GM18861 (cell line): ENCODE measurements around the gene STK24.
A peak's percentile ranks its signal among the peaks of the same experiment; 100 is the strongest.

Experiments used
- ATAC-seq: cut with Tn5 transposase; IDR thresholded peaks from one replicate; pipeline ENCODE4 v1.9.1; 2021; ENCODE audit not compliant: unreplicated experiment

Gene STK24

DNA sequence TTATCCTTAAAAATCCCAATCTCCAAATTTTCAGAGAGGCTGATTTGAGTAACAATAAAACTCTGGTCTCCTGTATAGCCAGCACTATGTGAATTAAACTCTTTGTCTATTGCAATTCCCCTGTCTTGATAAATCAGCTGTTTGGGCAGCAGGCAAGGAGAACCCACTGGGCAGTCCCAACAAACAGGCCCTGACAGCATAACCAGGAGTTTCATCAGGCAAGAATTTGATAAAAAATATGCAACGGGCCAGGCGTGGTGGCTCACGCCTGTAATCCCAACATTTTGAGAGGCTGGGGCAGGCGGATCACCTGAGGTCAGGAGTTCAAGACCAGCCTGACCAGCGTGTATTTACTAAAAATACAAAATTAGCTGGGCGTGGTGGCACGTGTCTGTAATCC, 42.1 kb downstream of the STK24 start:
- ATAC-seq: no peak

DNA sequence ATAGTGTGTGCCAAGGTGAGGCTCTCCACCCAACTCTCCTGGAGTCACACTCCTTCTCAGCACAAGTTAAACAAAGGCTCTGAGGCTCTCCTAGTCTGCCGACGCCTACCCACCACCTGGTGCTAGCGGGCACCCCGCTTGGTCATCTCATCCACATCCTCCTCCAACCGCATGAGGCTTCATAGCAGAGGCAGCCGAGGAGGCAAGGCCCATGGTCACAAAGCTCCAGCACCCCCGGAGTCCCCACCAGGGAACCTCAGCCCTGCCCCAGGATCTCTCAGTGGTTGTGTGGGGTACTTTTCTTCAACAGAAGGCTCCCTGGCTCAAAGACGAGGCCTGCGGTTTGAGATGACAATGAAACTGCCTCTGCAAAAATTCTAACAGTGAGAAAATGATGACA, 43.0 kb downstream of the STK24 start:
- ATAC-seq: no peak

DNA sequence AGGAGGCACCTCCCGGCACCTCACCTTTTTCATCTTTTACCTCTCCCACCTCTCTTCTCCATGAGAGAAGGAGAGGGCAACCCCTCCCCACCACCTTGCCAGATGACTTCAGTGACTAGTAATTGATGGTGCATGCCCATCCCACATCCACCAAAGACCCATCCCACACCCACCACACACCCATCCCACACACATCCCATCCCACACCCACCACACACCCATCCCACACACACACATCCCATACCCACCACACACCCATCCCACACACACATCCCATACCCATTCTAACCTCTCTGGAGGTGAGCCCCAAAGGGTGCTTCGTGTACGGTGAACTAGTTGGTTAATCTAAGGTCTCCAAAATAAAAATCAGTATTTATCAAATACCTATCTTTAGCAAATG, 44.7 kb downstream of the STK24 start:
- ATAC-seq: no peak

DNA sequence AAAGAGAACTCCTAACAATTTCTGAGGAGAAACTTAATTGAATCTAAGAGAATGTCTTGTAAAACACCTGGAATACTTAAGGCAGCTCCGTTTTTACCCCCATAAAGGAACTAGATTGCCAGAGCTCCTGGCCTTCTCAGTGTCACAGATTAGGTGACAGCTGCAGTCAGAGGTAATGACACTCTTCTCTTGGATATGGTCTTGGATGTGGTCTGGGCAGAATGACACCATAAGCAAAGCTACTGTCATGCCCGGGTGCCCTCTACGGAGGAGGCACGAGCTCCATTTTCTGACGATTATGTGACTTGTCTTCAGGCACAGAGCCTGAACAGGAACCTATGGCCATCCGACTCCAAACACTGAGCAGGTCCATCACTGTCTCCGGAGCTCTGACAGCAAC, 46.7 kb downstream of the STK24 start:
- ATAC-seq: no peak

DNA sequence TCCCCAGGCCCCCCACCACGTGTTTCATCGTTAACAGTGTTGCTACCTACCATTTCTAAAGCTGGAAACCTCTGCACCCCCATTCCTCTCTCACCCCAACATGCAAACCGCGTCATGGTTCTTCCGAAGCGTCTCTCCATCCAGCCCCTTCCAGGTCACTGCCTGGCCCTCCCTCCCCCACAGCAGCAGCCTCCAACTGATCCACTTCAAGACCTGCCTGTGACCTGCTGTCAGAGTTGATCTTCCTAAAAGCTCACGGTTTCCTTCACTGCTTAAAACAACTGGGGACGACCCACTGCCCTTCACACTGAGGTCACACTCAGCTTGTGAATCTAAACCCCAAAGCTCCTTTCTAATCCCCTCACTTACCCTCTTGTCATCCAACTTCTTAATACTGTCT, 47.7 kb downstream of the STK24 start:
- no peak for ATAC-seq

DNA sequence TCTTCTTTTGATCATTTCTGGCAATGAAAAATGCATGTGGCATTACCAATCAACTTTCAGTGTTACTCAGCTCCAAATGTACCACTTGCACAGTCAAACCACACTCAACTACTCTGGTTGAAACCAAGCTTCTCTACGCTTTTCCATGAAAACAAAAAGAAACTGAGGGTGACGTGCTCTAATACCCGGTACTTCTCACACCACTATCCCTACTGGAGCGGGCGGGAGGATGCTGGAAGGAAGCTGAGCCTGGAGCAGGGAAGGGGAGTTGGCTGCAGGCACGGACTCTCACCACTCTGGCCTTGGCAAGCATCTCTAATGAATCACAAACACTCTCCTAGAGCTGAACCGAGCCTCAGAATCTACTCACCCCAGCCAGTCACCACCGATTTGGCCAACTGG, 48.2 kb downstream of the STK24 start:
- ATAC-seq: no peak

DNA sequence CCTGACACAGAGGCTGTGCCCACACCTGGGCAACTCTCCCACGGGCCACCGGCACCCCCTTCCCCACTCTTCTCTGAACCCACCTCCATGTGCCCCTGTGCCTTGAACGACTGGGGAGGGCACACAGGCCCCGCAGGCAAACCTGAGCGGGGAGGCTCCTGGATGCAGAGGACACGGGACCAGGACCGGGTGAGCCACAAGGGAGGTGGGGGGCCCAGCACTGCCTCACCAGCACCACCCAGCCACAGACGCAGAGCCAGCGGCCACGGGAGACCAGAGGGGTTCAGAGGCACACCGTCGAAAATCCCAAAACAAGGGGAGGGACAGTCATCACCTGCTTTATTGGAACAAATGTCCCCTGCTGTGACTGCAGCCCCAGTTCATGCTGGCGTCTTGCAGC, 49.4 kb downstream of the STK24 start:
- no peak for ATAC-seq

DNA sequence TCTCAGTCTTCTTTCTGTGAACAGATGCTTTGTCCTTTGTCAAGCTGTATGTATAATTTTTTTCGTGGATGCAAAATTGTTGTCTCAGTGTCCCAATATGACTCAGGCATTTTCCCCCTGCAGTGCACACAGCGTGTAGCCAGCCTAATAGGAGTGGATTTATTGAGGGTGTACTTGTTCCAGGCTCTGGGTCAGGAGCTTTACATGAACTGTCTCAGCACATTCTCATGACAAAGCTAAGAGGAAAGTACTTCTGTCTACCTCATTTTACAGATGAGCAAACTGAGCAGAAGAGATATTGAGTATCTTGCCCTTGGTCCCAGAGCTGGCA, 50.8 kb downstream of the STK24 start:
- ATAC-seq: peak; percentile 25

DNA sequence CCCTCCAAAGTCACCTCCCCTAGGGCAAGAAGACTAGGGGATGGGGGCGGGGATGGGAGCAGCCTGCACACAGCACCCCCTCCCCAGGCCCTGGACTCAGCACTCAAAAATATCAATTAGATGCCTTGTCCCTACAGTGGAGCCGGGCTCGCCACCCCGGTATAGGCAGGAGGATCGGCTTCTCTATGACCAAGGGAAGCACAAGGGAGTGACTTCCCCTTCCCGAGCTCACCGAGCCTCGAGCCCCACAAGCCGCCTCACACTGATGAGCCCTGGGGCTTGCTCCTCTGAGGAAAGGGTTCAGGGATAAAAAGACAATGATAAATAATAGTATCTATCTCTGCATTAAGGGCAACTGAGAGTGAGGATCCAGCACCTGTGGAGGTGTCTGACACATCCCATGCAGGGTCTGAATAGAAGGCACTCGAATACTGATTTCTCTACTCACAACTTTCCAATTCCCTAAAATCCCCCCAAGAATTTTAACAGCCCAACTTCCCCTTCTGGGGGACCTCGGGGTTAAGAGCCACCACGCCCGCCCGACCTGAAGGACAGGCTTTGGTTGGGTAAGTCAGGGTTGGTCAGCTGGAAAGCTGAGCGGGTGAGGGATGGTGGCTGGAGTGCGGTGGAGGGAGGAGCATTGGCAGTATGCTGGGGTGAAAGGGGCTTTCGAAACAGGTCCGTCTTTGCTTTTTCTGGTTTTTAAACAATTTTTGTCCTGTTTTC, 51.3 kb downstream of the STK24 start:
- peak; percentile 29 for ATAC-seq

DNA sequence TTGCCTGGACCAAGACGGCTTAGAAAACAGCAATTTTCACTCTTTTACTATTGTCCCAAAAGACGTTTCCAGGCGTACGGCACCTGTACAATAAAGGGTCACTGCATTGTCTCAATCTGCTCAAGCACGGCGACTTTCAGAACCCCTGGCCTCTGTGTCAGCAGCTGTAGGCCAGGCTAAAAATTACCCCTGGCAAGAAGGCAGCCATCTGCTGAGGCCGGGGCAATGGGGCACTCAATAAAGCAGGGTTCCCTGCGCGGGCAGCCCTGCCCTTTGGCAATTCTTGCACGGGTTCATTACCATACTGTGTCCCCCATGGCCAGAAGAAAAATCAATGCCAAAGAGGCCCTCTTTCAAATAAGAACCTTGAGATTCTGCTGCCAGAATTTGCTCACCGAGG, 52.1 kb downstream of the STK24 start:
- ATAC-seq: no peak

DNA sequence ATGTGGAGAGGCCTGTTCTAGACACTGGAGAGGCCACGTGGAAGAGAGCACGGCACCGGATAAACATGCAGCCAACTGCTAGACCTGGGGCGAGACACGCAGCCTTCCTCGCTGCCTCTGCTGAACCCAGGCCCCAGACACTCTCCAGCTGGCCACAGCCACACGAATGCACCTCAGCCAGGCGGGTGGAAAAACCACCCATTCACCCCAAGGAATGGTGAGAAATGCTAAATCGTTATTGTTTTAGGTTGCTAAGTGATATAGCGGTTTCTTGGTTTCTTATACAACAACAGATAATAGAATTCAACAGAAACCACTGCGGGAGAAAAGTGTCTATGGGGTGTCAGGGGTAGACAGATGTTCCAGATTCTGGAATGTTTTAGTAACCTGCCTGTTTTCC, 52.5 kb downstream of the STK24 start:
- no peak for ATAC-seq

DNA sequence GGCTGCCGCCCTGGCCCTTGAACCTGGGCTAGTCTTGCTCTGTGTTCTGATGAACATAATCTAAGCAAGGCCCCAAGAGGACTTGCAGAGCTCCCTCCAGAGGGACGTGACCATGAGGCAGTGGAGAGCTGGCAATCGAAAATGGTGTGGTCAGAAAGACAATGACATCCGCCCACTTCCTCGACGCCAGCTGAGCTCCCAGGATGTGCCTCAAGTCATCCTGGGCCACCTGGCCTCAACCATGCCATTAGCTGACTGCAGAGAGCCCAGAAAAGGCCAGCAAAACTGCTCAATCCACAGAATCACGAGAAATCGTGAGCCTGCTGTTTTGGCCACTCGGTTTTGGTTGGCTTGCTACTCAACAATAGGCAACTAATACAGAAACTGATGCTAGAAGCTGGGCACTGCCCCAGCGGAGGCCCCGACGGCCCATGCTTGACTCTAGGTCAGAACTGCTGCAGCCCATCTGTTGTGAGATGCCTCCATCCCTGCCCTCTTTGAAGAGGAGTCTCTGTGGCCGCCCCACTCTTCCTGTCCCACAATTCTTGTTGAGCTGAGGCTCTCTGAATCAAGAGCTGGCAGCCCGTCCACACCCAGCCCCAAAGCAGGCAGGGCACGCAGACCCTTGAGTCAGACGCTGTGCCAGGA, 53.3 kb downstream of the STK24 start:
- peak; percentile 33 for ATAC-seq

DNA sequence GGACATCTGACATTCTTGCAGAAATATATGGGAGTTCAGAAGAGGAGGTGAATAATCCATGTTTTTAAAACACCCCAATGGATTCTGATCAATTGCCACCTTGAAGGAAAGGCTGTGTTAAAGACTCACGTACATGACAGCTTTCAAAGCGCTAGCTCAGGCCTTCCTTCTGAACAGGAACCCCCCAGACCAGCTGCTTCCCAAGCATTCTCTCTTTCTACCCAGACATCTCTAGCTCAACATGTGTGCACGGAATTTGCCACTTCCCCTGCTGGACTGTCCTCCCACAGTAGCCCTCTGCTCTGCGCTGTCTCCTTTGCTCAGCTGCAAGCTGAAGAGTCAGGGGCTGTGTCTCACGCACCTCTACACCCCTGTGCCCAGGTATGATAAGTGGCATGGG, 54.5 kb downstream of the STK24 start:
- no peak for ATAC-seq

DNA sequence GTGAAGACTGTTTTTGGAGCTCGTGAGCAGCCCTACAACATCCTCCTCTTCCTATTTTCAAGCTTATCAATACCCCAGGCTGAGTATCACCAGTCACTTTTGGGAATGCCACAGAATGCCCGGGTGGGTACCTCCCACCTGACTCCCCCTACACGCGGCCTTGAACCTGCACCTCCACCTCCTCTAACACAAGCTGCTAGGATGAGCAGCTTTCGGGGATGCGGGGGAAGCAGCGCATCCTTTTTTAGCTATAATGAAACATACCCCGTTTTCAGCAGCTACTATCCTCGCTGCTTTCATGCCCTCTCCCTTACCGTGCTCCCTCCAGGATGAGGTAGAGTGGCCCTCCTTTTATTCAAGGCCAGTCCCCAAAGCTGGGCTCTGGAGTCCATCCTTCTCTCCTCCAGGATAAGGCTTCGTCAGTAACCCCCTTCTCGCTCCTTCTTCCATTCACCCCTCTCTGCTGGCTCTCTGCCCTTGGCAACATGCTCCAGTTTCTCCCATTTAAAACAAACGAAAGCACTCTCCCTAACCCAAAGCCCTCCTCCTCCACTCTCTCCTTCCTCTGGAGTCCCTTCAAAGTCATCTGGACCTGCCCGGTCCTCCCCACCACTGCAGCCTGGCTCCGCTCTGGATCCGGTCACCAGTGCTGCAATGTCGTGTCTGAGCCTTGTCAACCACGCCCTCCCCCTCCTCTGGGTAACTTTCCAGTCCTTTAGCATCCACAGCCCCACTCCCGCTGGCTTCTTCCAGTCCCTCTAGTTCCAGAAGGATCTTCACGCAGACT, 55.3 kb downstream of the STK24 start:
- ATAC-seq: no peak

DNA sequence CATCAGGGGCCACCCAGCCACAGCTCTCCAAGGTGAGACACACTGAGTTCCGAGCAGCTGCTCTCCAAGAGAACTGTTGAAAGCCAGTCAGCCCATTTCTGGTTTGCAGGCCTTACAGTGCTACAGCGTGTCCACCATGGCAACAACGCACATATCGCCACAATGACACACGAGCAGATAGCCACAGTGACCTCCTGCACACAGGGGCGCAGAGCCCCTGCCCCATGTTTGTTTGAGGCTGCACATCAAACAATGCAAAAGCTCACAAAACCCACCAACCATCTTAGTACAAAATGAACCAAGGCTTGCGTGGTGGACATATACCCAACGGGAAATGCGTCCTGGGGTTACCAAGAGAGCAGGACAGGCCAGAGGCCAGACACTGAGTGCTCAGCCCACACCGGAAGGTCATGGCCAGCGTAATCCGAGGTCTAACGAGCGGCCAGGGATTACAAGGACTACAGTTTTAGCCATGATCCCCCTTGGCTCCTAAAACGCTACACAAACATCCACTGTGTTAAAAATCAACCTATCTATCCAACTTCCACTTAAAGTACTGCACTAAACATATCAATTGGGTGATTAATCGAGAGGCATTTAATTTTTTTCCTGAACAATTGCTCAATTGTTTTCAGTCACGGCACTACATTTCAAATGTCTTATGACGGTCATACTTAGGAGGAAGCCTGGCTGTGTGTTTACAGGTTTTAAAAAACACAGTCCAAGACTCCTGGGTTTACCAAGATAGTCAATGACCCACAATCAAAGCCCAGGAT, 56.0 kb downstream of the STK24 start:
- ATAC-seq: no peak

DNA sequence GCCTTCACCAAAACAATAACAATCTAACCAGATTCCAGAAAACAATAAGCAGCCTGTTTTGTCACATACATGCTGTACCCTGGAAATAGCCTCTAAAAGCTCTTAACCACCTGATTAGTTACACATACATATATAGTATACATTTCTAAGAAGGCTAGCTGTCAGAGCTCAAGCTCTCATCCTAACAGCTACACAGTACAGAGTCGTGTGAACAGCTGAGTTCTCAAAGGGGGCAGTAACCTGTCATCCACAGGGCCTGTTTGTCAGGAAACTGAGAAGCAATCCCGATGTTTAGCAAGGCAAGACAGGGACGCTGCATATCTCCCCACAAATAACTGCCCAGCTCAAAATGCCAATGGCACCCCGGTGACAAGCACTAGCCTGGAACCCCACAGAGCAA, 56.9 kb downstream of the STK24 start:
- no peak for ATAC-seq

DNA sequence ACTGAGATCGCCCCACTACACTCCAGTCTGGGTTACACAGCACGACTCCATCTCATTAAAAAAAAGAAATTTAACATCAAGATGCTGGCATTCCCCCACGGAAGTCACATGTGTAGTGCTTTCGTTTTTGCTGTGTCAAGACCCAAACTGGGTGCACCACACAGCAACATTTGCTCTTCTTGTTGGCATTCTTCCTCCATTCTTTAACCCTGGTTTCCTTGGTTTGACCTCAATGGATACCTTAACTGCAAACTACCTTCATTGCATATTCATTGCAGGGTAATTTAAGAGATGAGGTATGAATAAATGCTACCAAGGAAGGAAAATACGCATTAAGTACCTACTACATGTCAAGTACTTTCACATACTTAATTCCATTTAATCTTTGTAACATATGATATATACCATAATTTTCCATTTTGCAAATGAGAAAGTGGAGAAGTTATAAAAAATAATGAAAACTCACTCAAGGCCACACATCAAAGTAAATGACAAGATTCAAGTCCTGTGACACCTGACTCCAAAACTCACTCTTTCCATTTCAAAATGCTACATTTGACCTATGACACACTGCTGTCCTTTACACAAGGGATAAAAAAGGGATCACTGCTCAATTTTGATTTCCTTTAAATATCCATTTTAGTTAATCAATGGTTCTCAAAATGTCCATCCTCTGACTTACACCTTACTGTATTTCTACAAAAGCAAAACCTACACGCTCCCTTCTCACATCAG, 59.2 kb downstream of the STK24 start:
- peak; percentile 25 for ATAC-seq

DNA sequence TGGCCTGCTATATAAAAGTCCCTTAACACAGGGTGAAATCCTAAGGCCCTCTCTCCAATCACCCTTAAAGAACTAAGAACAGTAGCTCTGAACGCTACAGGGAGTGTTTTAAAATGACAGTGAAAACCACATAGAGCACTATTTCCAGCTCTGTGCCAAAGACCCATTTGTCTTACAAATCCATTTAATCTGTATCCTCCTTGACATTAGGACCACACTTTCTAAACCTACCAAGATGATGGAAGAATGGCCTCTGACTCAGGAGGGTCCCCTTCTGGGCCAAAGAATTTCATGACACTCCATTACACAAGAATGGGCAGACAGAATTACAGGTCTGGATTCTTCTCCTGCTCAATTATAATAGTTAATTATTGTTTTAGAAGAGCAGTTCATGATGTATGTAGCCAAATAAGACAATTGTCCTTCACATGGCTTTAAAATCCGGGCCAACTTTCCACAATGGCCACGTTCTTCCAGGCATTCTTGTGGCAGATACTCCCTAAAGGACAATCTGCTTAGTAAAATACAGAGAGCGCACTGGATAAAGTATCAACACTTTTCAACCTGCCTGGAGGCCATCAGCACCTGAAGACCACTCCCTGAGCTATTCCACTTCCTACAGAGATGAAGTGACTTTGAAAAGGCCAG, 61.0 kb downstream of the STK24 start:
- ATAC-seq: no peak

DNA sequence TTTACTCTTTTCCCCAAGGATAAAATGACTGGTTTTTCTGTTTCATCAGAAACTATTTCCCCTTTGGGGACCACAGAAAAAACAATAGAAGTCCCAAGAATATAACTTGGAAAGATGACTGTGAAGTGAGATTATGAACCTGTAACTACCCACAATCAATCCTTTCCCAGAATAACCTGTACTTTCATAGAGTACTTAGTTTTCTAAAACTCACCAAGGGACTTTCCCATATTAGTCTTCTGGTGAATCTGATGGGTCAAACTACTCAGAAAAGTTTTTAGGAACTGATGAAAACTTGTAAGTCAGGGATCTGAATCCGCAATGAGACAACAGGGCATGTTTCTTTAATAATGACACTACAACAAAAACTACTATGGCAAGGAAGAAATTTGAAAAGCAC, 62.6 kb downstream of the STK24 start:
- ATAC-seq: no peak

DNA sequence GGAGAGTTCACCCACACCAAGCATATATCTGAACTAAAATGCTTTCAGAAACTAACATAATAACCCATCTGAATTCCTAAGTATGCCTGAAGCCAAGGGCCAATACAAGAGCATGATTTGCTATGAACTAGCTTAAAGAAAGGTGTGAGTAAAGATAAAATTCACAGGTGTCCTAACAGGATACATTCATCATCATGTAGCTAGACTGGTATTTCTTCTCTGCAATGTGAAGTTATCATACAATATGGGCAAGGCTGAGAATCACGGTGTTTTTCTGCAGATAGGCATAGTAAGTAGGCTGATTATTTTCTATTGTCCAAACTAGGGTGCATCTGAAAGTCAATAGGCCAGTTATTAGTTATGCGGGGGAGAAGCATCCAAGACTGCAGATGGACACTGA, 63.1 kb downstream of the STK24 start:
- no peak for ATAC-seq
